ENCODE results near the gene MSH2. TPM values are rescaled to one million over a fixed set of nuclear protein-coding genes. Genes with fewer than 3 reads are reported as not detected.

The MSH2 gene
- total RNA-seq, 1 donor from 2014 or later = 56.5 TPM

DNA sequence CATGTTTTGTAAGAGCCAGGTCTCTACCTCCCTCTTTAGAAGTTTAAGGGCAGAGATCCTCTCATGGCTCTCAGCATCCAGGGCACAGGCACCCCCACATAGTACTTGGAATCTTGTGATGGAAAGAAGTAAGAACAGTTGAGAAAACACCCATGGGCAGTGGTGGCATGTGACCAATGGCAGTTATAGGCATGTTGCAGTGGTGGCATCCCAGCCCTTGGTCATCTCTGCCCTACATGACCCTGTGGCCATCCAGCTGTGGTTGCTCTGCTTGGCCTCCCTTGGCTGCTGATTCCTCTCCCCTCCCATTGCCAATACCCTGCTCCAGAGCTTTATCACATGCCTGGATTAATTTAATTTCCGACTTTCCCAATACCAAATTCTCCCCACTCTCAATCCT, 13.3 kb upstream of the MSH2 start:
- H3K4me3 Mint-ChIP-seq (ENCODE audit: unreplicated experiment) = peak overlapping the region; percentile 82
- DNase-seq (ENCODE audit: low spot score) = no peak
- H3K27me3 Mint-ChIP-seq (ENCODE audit: unreplicated experiment) = peaks cover 4% of the 10 kb centered on the region
- peak overlapping the region; percentile 34 for H3K27ac Mint-ChIP-seq (ENCODE audit: unreplicated experiment)
- TF ChIP-seq CTCF (IDR thresholded peaks at IDR 0.05; ENCODE audit: unreplicated experiment) = no peak
- H3K36me3 Mint-ChIP-seq (ENCODE audit: low read depth, unreplicated experiment) = peaks cover 4% of the 10 kb centered on the region
- H3K4me1 Mint-ChIP-seq (ENCODE audit: unreplicated experiment) = peaks cover 14% of the 10 kb centered on the region
- H3K9me3 Mint-ChIP-seq (ENCODE audit: unreplicated experiment) = no peaks in the 10 kb centered on the region

DNA sequence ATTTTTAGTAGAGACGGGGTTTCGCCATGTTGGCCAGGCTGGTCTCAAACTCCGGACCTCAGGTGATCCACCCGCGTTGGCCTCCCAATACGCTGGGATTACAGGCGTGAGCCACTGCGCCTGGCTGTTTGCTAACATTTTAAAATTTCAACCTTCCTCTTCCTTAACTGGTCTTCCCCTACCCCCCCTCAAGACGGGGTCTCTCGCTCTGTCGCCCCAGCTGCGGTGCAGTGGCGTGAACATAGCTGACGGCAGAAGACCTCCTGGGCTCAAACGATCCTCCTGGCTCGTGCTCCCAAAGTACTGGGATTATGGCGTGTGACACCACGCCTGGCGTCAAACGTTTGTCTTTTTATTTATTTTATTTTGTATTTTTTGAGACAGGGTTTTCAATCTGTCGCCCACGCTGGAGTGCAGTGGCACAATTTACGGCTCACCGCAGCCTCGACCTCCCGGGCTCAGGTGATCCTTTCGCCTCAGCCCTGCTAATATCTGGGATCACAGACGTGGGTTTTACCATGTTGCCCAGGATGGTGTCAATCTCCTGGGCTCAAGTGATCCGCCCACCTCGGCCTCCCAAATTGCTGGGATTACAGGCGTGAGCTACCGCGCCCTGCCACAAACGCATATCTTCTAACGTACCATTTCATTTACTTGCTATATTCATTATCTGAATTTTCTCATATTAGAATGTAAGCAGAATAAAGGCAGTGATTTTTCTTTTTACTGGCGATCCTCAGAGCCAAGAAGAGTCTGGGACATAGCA, 984 bp upstream of the MSH2 start:
- Mint-ChIP-seq H3K9me3 (ENCODE audit: unreplicated experiment) (no peaks in the 10 kb centered on the region), H3K27ac (ENCODE audit: unreplicated experiment) (peak overlapping the region; percentile 96), H3K36me3 (ENCODE audit: low read depth, unreplicated experiment) (peaks cover 21% of the 10 kb centered on the region), H3K4me1 (ENCODE audit: unreplicated experiment) (peaks cover 18% of the 10 kb centered on the region), H3K4me3 (ENCODE audit: unreplicated experiment) (peak overlapping the region; percentile 99), H3K27me3 (ENCODE audit: unreplicated experiment) (peaks cover 6% of the 10 kb centered on the region)
- no peak for DNase-seq (ENCODE audit: low spot score)
- TF ChIP-seq CTCF (IDR thresholded peaks at IDR 0.05; ENCODE audit: unreplicated experiment) = no peak

GRCh38 chr2:47402555-47402804, 476 bp upstream of the MSH2 start:
- Mint-ChIP-seq H3K36me3 (ENCODE audit: low read depth, unreplicated experiment) (peaks cover 21% of the 10 kb centered on the region), H3K4me3 (ENCODE audit: unreplicated experiment) (peak overlapping the region; percentile 99), H3K4me1 (ENCODE audit: unreplicated experiment) (peaks cover 18% of the 10 kb centered on the region), H3K27ac (ENCODE audit: unreplicated experiment) (peak overlapping the region; percentile 96), H3K27me3 (ENCODE audit: unreplicated experiment) (peaks cover 6% of the 10 kb centered on the region), H3K9me3 (ENCODE audit: unreplicated experiment) (no peaks in the 10 kb centered on the region)
- TF ChIP-seq CTCF (IDR thresholded peaks at IDR 0.05; ENCODE audit: unreplicated experiment) = no peak
- DNase-seq (ENCODE audit: low spot score) = no peak

DNA sequence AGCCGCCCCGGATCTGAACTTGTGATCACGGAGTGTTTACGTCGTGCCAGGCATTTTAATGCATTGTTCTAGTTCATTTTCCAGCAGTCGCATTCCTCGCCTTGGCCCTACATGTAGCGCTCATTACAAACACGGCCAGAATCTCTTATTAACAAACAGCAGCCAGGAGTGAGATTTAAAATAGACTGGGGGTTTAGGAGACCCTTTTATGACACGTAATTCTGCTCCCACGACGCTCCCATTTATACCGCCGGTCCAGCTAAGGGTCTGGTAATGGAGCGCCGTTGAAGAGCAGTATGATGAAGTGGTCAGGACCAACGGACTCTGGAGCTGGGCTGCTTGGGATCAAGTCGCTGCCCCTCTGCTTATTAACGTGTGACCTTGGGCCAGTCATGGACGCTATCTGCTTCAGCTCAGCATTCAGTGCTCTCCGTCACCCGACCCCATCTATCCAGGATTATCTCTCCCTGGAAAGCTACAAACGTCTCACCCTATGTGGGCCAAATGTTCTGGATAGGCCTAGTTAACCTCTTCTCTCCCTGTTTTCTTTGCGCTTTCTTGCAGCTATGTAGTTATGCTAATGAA, 745 bp downstream of the MSH2 start:
- DNase-seq (ENCODE audit: low spot score) = no peak
- peaks cover 18% of the 10 kb centered on the region for H3K4me1 Mint-ChIP-seq (ENCODE audit: unreplicated experiment)
- no peak for TF ChIP-seq CTCF (IDR thresholded peaks at IDR 0.05; ENCODE audit: unreplicated experiment)
- H3K4me3 Mint-ChIP-seq (ENCODE audit: unreplicated experiment) = peak overlapping the region; percentile 99
- H3K27me3 Mint-ChIP-seq (ENCODE audit: unreplicated experiment) = peaks cover 6% of the 10 kb centered on the region
- H3K9me3 Mint-ChIP-seq (ENCODE audit: unreplicated experiment) = no peaks in the 10 kb centered on the region
- H3K36me3 Mint-ChIP-seq (ENCODE audit: low read depth, unreplicated experiment) = peaks cover 31% of the 10 kb centered on the region
- H3K27ac Mint-ChIP-seq (ENCODE audit: unreplicated experiment) = peak overlapping the region; percentile 93

- Mint-ChIP-seq H3K36me3 (ENCODE audit: low read depth, unreplicated experiment) (peaks cover 31% of the 10 kb centered on the region), H3K27me3 (ENCODE audit: unreplicated experiment) (peaks cover 6% of the 10 kb centered on the region), H3K27ac (ENCODE audit: unreplicated experiment) (peak overlapping the region; percentile 93), H3K9me3 (ENCODE audit: unreplicated experiment) (no peaks in the 10 kb centered on the region), H3K4me3 (ENCODE audit: unreplicated experiment) (peak overlapping the region; percentile 99), H3K4me1 (ENCODE audit: unreplicated experiment) (peaks cover 18% of the 10 kb centered on the region)
- no peak for TF ChIP-seq CTCF (IDR thresholded peaks at IDR 0.05; ENCODE audit: unreplicated experiment)
- DNase-seq (ENCODE audit: low spot score) = no peak
Observed at GRCh38 chr2:47404356-47404755, 1.4 kb downstream of the MSH2 start.
